ENCODE data around the gene DNAJA3.

- TF ChIP-seq CTCF (IDR thresholded peaks at IDR 0.05) = no peak
- TF ChIP-seq POLR2A (IDR thresholded peaks at IDR 0.05) = no peak
Measured at GRCh38 chr16:4376893-4377572, 48.6 kb upstream of the DNAJA3 start.

Data from lower leg skin (tissue), 3 donors.